HL-60/S4 treated with phorbol 12-myristate 13-acetate at 8.2 ng/mL for 4 days and 3 days (cell line): ENCODE data around the gene AGXT.

ENCODE experiments used
- in situ Hi-C: fragments of 300-500 bp; cut with MboI; formaldehyde crosslinking; loops from 2 replicates; pipeline ENCODE4 v1.15.0; 2022; ENCODE audit warnings: low sequenced_read_pairs

AGXT gene

GRCh38 chr2:240896394-240896793 lies 27.8 kb downstream of the AGXT start:
- in situ Hi-C loops: no loop called here

GRCh38 chr2:240896871-240897692 lies 28.5 kb downstream of the AGXT start:
- in situ Hi-C loops: no loop called here

- in situ Hi-C loops: no loop called here
These were observed 29.6 kb downstream of the AGXT start for GRCh38 chr2:240898108-240898730.

- in situ Hi-C loops: no loop called here
These were observed 30.3 kb downstream of the AGXT start for GRCh38 chr2:240898731-240899467.

- in situ Hi-C loops: no loop called here
These were observed 30.8 kb downstream of the AGXT start for GRCh38 chr2:240899468-240899865.

GRCh38 chr2:240900141-240900860 lies 31.7 kb downstream of the AGXT start:
- in situ Hi-C loops: no loop called here

- in situ Hi-C loops: no loop called here
These were observed 33.5 kb downstream of the AGXT start for GRCh38 chr2:240901986-240902614.

- in situ Hi-C loops: no loop called here
These were observed 34.0 kb downstream of the AGXT start for GRCh38 chr2:240902615-240903041.

- in situ Hi-C loops: no loop called here
These were observed 34.8 kb downstream of the AGXT start for GRCh38 chr2:240903191-240904060.

GRCh38 chr2:240904216-240905175 lies 35.9 kb downstream of the AGXT start:
- in situ Hi-C loops: no loop called here

- in situ Hi-C loops: no loop called here
These were observed 36.7 kb downstream of the AGXT start for GRCh38 chr2:240905176-240905781.

GRCh38 chr2:240906141-240906910 lies 37.7 kb downstream of the AGXT start, which contains the start of gene CROCC2:
Gene CROCC2 (plus strand): TSS chr2:240906336. CDS start chr2:240906514, 178 bp downstream.
- in situ Hi-C loops: no loop called here

- in situ Hi-C loops: no loop called here
These were observed 38.4 kb downstream of the AGXT start for GRCh38 chr2:240906911-240907590.

- in situ Hi-C loops: no loop called here
These were observed 40.8 kb downstream of the AGXT start for GRCh38 chr2:240909216-240909974.

GRCh38 chr2:240911641-240912265 lies 43.1 kb downstream of the AGXT start:
- in situ Hi-C loops: no loop called here
